ENCODE results near the gene CMPK1.

- TF ChIP-seq CTCF (conservative IDR thresholded peaks at IDR 0.05; ENCODE audit: low read length) (no peak), EZH2phosphoT487 (IDR thresholded peaks at IDR 0.05; ENCODE audit: borderline replicate concordance) (no peak)
These were observed 3.4 kb upstream of the CMPK1 start for GRCh38 chr1:47330212-47330611.

Measured in Loucy (cell line).